Hepatocyte (in vitro differentiated cells): ENCODE measurements around the gene TMEM129. TPM values are rescaled to one million over a fixed set of nuclear protein-coding genes. Genes with fewer than 3 reads are reported as not detected.

Experiments
- DNase-seq: peaks from one replicate; pipeline ENCODE4 v3.0.0-alpha.2; 2016; ENCODE audit warnings: low spot score
- H2AFZ ChIP-seq: fragments of 200-600 bp; sonication (generic); 2 replicates; pipeline ENCODE4 v1.6.0; 2016; ENCODE audit warnings: antibody characterized with exemption, mild to moderate bottlenecking
- H3K27ac ChIP-seq: fragments of 200-600 bp; sonication (generic); 2 replicates; pipeline ENCODE4 v1.5.1; 2016; ENCODE audit warnings: mild to moderate bottlenecking
- H3K27me3 ChIP-seq: fragments of 200-600 bp; sonication (generic); 2 replicates; pipeline ENCODE4 v1.6.1; 2016
- H3K36me3 ChIP-seq: fragments of 200-600 bp; sonication (generic); replicated peaks from 2 replicates; pipeline ENCODE4 v1.5.1; 2016; ENCODE audit warnings: low read depth; ENCODE audit not compliant: insufficient read depth
- H3K4me1 ChIP-seq: fragments of 200-600 bp; sonication (generic); 2 replicates; pipeline ENCODE4 v1.5.1; 2016; ENCODE audit warnings: mild to moderate bottlenecking, moderate library complexity; ENCODE audit not compliant: insufficient read depth
- H3K4me2 ChIP-seq: fragments of 200-600 bp; sonication (generic); 2 replicates; pipeline ENCODE4 v1.6.0; 2016
- H3K4me3 ChIP-seq: fragments of 200-600 bp; sonication (generic); 2 replicates; pipeline ENCODE4 v1.5.1; 2016; ENCODE audit warnings: mild to moderate bottlenecking
- H3K79me2 ChIP-seq: fragments of 200-600 bp; sonication (generic); 2 replicates; pipeline ENCODE4 v1.6.0; 2017; ENCODE audit warnings: mild to moderate bottlenecking
- H3K9me2 ChIP-seq: fragments of 200-600 bp; sonication (generic); replicated peaks from 2 replicates; pipeline ENCODE4 v1.6.0; 2017; ENCODE audit warnings: mild to moderate bottlenecking; ENCODE audit not compliant: insufficient read depth
- H3K9me3 ChIP-seq: fragments of 200-600 bp; sonication (generic); 2 replicates; pipeline ENCODE4 v1.5.1; 2016; ENCODE audit warnings: low read depth, mild to moderate bottlenecking
- H4K20me1 ChIP-seq: fragments of 200-600 bp; sonication (generic); 2 replicates; pipeline ENCODE4 v1.6.0; 2016; ENCODE audit warnings: mild to moderate bottlenecking; ENCODE audit not compliant: insufficient read depth, poor library complexity, severe bottlenecking
- EZH2 ChIP-seq: fragments of 200-600 bp; sonication (generic); IDR thresholded peaks from 2 replicates; pipeline ENCODE4 v1.6.1; 2016; ENCODE audit warnings: antibody characterized with exemption, mild to moderate bottlenecking, borderline replicate concordance
- EZH2phosphoT487 ChIP-seq: fragments of 200-600 bp; sonication (generic); IDR thresholded peaks from one replicate; pipeline ENCODE4 v1.6.1; 2018; ENCODE audit warnings: antibody characterized with exemption, mild to moderate bottlenecking, low read depth, moderate library complexity; ENCODE audit not compliant: unreplicated experiment, severe bottlenecking
- WGBS: methylation state at CpG from one replicate; pipeline ENCODE4 v1.1.6; 2016; ENCODE audit warnings: low lambda C conversion rate; ENCODE audit errors: missing lambda C conversion rate; 5-methylcytosine and 5-hydroxymethylcytosine counted together
- polyA plus RNA-seq: library from polyadenylated mRNA; unstranded; fragments of >200 nt; fragmentation: Nextera tagmentation; extraction: Ambion mirVana; gene quantifications from 2 replicates; pipeline ENCODE4 v1.2.1, GENCODE V29; 2016
- total RNA-seq: library from RNA; depleted of rRNA; stranded (reverse); fragments of >200 nt; gene quantifications from 2 replicates; pipeline ENCODE4 v1.2.3, GENCODE V29; 2014
- TF ChIP-seq, protein P1 (sequence below): fragments of 200-600 bp; sonication (generic); IDR thresholded peaks from 2 replicates; pipeline ENCODE4 v1.5.1; 2016; ENCODE audit warnings: antibody characterized with exemption, mild to moderate bottlenecking; ENCODE audit not compliant: poor library complexity

Gene TMEM129
- total and polyA plus RNA-seq, 2 experiments from 2014 or later = 40.8 to 59.4 TPM

DNA sequence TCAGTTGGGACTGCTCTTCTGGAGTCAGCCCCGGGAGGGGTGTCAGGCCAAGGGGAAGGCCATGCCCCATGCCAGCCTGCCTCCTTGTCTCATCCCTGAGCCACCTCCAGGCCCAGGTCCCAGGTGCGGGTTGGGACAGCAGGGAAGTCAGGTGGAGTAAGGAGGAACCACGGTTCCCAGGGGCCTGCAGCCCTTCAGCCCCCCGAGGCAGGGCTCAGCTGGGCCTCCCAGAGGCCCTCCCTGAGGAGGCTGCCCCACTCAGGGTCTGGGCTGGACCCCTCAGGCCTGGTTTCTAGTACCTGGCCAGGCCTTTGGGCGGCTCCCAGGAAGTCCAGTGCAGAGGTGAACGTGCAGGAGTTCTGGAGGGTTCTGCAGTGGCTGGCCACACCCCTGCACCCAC, 48.6 kb upstream of the TMEM129 start:
- Histone ChIP-seq H3K79me2 (no peaks in the 10 kb centered on the region), H3K9me2 (no peaks in the 10 kb centered on the region), H3K27ac (peak overlapping the region; percentile 91), H3K4me1 (peaks cover 67% of the 10 kb centered on the region), H4K20me1 (no peaks in the 10 kb centered on the region), H2AFZ (no peak overlapping the region), H3K27me3 (no peaks in the 10 kb centered on the region), H3K4me3 (no peak overlapping the region), H3K36me3 (no peaks in the 10 kb centered on the region), H3K4me2 (no peak overlapping the region), H3K9me3 (no peaks in the 10 kb centered on the region)
- no peak for DNase-seq
- 88% methylated on average over 6 of the region's 6 CpGs for WGBS
- no peak for TF ChIP-seq EZH2
- TF ChIP-seq EZH2phosphoT487 = no peak
- TF ChIP-seq, protein P1, sequence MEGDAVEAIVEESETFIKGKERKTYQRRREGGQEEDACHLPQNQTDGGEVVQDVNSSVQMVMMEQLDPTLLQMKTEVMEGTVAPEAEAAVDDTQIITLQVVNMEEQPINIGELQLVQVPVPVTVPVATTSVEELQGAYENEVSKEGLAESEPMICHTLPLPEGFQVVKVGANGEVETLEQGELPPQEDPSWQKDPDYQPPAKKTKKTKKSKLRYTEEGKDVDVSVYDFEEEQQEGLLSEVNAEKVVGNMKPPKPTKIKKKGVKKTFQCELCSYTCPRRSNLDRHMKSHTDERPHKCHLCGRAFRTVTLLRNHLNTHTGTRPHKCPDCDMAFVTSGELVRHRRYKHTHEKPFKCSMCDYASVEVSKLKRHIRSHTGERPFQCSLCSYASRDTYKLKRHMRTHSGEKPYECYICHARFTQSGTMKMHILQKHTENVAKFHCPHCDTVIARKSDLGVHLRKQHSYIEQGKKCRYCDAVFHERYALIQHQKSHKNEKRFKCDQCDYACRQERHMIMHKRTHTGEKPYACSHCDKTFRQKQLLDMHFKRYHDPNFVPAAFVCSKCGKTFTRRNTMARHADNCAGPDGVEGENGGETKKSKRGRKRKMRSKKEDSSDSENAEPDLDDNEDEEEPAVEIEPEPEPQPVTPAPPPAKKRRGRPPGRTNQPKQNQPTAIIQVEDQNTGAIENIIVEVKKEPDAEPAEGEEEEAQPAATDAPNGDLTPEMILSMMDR = no peak

GRCh38 chr4:1768367-1769034, 47.4 kb upstream of the TMEM129 start:
- Histone ChIP-seq H3K27me3 (no peaks in the 10 kb centered on the region), H3K4me1 (peaks cover 75% of the 10 kb centered on the region), H3K9me2 (no peaks in the 10 kb centered on the region), H3K27ac (peak overlapping the region; percentile 91), H3K9me3 (no peaks in the 10 kb centered on the region), H3K36me3 (no peaks in the 10 kb centered on the region), H3K79me2 (no peaks in the 10 kb centered on the region), H3K4me3 (no peak overlapping the region), H4K20me1 (no peaks in the 10 kb centered on the region), H3K4me2 (peak overlapping the region; percentile 93), H2AFZ (no peak overlapping the region)
- WGBS = 54% methylated on average over 23 of the region's 23 CpGs
- TF ChIP-seq EZH2phosphoT487 = no peak
- TF ChIP-seq, protein P1 = no peak
- TF ChIP-seq EZH2 = no peak
- DNase-seq = peak; percentile 73

DNA sequence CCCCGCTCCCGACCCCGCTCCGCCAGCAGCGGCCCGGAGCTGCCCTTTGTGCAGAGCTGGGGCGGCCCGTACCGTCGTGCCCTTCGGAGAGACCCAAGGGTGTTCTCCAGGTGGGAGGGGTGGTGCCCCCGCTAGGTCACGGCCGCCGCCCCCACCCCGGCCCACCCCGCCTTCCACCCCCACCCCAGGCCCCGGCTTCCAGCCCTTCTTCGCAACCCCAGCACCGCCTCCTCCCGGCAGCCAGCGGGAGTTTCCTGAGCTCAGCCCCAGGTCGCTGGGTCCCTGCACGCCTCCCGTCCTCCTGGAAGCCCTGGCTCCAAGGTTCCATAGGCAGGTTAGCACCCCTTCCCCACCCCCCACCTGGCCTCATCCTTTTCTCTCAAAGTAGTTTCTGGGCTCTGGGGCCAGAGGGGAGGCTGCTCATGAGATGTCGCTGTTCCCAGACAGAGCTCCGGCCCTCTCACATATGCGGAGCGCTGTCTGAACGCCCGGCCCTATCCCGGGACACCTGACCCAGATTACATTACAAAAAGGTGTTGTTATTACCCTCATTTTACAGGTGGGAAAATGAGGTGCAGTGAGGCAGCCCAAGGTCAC, 46.7 kb upstream of the TMEM129 start:
- no peaks in the 10 kb centered on the region for H3K79me2 ChIP-seq
- H3K27me3 ChIP-seq = no peaks in the 10 kb centered on the region
- H3K36me3 ChIP-seq = no peaks in the 10 kb centered on the region
- H3K4me2 ChIP-seq = peak overlapping the region; percentile 93
- H3K4me1 ChIP-seq = peaks cover 75% of the 10 kb centered on the region
- WGBS = 21% methylated on average over 18 of the region's 32 CpGs
- no peak overlapping the region for H3K4me3 ChIP-seq
- no peaks in the 10 kb centered on the region for H4K20me1 ChIP-seq
- DNase-seq = peak; percentile 87
- peak overlapping the region; percentile 91 for H3K27ac ChIP-seq
- no peaks in the 10 kb centered on the region for H3K9me2 ChIP-seq
- no peaks in the 10 kb centered on the region for H3K9me3 ChIP-seq
- TF ChIP-seq, protein P1 = peak; percentile 49
- TF ChIP-seq EZH2 (no peak), EZH2phosphoT487 (no peak)
- no peak overlapping the region for H2AFZ ChIP-seq
